Fibroblast of lung (primary cell): ENCODE measurements around the gene KLHL3. TPM values are rescaled to one million over a fixed set of nuclear protein-coding genes. Genes with fewer than 3 reads are reported as not detected.

Experiments
- DNase-seq, 2 donors: peaks; one replicate each; pipeline versions ENCODE4 v3.0.0 to v3.0.0-alpha.2; 2010; ENCODE audit warnings: low read depth in 2 of 2
- H2AFZ ChIP-seq: 2 replicates; pipeline ENCODE4 v1.5.1; 2012; ENCODE audit warnings: low read length, control low read depth, inconsistent platforms
- H3K27ac ChIP-seq: 2 replicates; pipeline ENCODE4 v1.5.1; 2011; ENCODE audit warnings: low read length, control low read depth; ENCODE audit not compliant: insufficient read depth
- H3K27me3 ChIP-seq: 2 replicates; pipeline ENCODE4 v1.5.1; 2011; ENCODE audit warnings: mild to moderate bottlenecking, low read length; ENCODE audit not compliant: control insufficient read depth, insufficient read depth
- H3K36me3 ChIP-seq: 2 replicates; pipeline ENCODE4 v1.5.1; 2011; ENCODE audit warnings: low read length; ENCODE audit not compliant: control insufficient read depth, insufficient read depth
- H3K4me1 ChIP-seq: 2 replicates; pipeline ENCODE4 v1.5.1; 2011; ENCODE audit warnings: low read length; ENCODE audit not compliant: control insufficient read depth, insufficient read depth; ENCODE audit errors: extremely low read depth
- H3K4me2 ChIP-seq: 2 replicates; pipeline ENCODE4 v1.5.1; 2011; ENCODE audit warnings: low read length, control low read depth; ENCODE audit not compliant: insufficient read depth; ENCODE audit errors: extremely low read depth
- H3K4me3 ChIP-seq, 4 experiments: fragments of 200-600 bp in 1 of 4; sonication (generic) in 1 of 4; replicated peaks in 1 of 4; 2 replicates each; pipeline ENCODE4 v1.5.1; 2011 to 2016; ENCODE audit warnings: low read length in 4 of 4, low read depth in 3 of 4, mild to moderate bottlenecking in 3 of 4, control low read depth in 2 of 4, inconsistent platforms in 1 of 4, mixed read lengths in 1 of 4; ENCODE audit not compliant: insufficient read depth in 1 of 4; ENCODE audit errors: control extremely low read depth in 1 of 4
- H3K79me2 ChIP-seq: 2 replicates; pipeline ENCODE4 v1.5.1; 2012; ENCODE audit warnings: mild to moderate bottlenecking, low read length, inconsistent platforms; ENCODE audit not compliant: control insufficient read depth, insufficient read depth
- H3K9ac ChIP-seq: 2 replicates; pipeline ENCODE4 v1.5.1; 2011; ENCODE audit warnings: mild to moderate bottlenecking, low read length, control low read depth; ENCODE audit not compliant: insufficient read depth
- H3K9me3 ChIP-seq: 2 replicates; pipeline ENCODE4 v1.5.1; 2012; ENCODE audit warnings: low read depth, low read length; ENCODE audit not compliant: control insufficient read depth, insufficient read depth
- H4K20me1 ChIP-seq: 2 replicates; pipeline ENCODE4 v1.5.1; 2011; ENCODE audit warnings: low read length; ENCODE audit not compliant: control insufficient read depth, insufficient read depth; ENCODE audit errors: extremely low read depth
- EZH2 ChIP-seq: IDR thresholded peaks from 2 replicates; pipeline ENCODE4 v1.5.1; 2012; ENCODE audit warnings: low read length, control low read depth, mild to moderate bottlenecking; ENCODE audit errors: missing control alignments
- polyA plus RNA-seq, 2 donors: library from polyadenylated mRNA; depleted of rRNA in 1 of 2; stranded (reverse) in 1 of 2; unstranded in 1 of 2; fragments of >200 nt; gene quantifications; 2 replicates each; pipeline ENCODE4 v1.2.1, GENCODE V29; 2011 to 2012; ENCODE audit warnings: missing spikeins in 1 of 2
- total RNA-seq: library from RNA; depleted of rRNA; stranded (reverse); fragments of >200 nt; gene quantifications from 2 replicates; pipeline ENCODE4 v1.2.1, GENCODE V29; 2014
- TF ChIP-seq, protein P1 (sequence below), 2 donors: IDR thresholded peaks in 1 of 2; conservative IDR thresholded peaks in 1 of 2; 1 replicate in 1 of 2; 2 replicates in 1 of 2; pipeline ENCODE4 v1.5.1; 2011 to 2012; ENCODE audit warnings: low read length in 2 of 2, control low read depth in 1 of 2, inconsistent platforms in 1 of 2, low read depth in 1 of 2, mild to moderate bottlenecking in 1 of 2

Gene KLHL3
- total and polyA plus RNA-seq, 2 donors (not counting 1 experiment from before 2014, with no cell fraction given), result 0.60 to 2.3 TPM

- no peak for DNase-seq
These were observed 104.4 kb downstream of the KLHL3 start for GRCh38 chr5:137631453-137631852.

DNA sequence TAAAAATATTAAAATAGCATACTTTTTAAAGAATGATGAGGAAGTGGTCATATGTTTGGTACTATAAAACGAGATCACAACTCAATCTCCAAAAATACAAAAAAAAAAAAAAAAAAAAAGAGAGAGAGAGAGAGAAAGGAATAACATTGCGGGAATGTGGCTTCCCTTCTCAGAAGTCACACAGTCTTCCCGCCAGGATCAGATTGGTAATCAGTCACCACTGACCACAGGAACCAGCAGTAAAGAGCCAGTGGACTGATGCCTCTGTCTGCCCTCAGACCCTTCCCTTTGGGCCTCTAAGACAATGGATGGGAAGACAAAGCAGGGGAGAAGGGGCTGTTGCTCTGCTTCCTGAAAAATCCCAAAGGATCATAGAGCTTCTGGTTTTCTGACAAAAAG is 104.9 kb downstream of the KLHL3 start:
- Histone ChIP-seq H3K27me3 (no peaks in the 10 kb centered on the region), H3K27ac (no peak overlapping the region), H4K20me1 (no peaks in the 10 kb centered on the region), H3K4me2 (no peak overlapping the region), H3K4me3 (no peak overlapping the region), H2AFZ (no peak overlapping the region), H3K79me2 (no peaks in the 10 kb centered on the region), H3K9me3 (no peaks in the 10 kb centered on the region), H3K4me1 (no peaks in the 10 kb centered on the region), H3K9ac (no peak overlapping the region), H3K36me3 (no peaks in the 10 kb centered on the region)
- DNase-seq, result peak in 1 of 2 donors; percentile 68
- TF ChIP-seq EZH2, result no peak
- TF ChIP-seq, protein P1, sequence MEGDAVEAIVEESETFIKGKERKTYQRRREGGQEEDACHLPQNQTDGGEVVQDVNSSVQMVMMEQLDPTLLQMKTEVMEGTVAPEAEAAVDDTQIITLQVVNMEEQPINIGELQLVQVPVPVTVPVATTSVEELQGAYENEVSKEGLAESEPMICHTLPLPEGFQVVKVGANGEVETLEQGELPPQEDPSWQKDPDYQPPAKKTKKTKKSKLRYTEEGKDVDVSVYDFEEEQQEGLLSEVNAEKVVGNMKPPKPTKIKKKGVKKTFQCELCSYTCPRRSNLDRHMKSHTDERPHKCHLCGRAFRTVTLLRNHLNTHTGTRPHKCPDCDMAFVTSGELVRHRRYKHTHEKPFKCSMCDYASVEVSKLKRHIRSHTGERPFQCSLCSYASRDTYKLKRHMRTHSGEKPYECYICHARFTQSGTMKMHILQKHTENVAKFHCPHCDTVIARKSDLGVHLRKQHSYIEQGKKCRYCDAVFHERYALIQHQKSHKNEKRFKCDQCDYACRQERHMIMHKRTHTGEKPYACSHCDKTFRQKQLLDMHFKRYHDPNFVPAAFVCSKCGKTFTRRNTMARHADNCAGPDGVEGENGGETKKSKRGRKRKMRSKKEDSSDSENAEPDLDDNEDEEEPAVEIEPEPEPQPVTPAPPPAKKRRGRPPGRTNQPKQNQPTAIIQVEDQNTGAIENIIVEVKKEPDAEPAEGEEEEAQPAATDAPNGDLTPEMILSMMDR (conservative IDR thresholded peaks at IDR 0.05 in 1 of 2, IDR thresholded peaks at IDR 0.05 in 1 of 2; ENCODE audit: low read depth in 1 of 2, low read length in 2 of 2), result no peak

More at GRCh38 chr5:137631453-137631852, 104.4 kb downstream of the KLHL3 start:
- no peak overlapping the region for H3K27ac ChIP-seq
- H3K4me2 ChIP-seq, result no peak overlapping the region
- no peak overlapping the region for H2AFZ ChIP-seq
- H3K79me2 ChIP-seq, result no peaks in the 10 kb centered on the region
- H3K9ac ChIP-seq, result no peak overlapping the region
- no peaks in the 10 kb centered on the region for H3K36me3 ChIP-seq
- H3K4me3 ChIP-seq, result no peak overlapping the region
- TF ChIP-seq, protein P1 (conservative IDR thresholded peaks at IDR 0.05 in 1 of 2, IDR thresholded peaks at IDR 0.05 in 1 of 2; ENCODE audit: low read depth in 1 of 2, low read length in 2 of 2), result no peak
- TF ChIP-seq EZH2, result no peak
- H3K9me3 ChIP-seq, result no peaks in the 10 kb centered on the region
- no peaks in the 10 kb centered on the region for H3K27me3 ChIP-seq
- no peaks in the 10 kb centered on the region for H3K4me1 ChIP-seq
- no peaks in the 10 kb centered on the region for H4K20me1 ChIP-seq

DNA sequence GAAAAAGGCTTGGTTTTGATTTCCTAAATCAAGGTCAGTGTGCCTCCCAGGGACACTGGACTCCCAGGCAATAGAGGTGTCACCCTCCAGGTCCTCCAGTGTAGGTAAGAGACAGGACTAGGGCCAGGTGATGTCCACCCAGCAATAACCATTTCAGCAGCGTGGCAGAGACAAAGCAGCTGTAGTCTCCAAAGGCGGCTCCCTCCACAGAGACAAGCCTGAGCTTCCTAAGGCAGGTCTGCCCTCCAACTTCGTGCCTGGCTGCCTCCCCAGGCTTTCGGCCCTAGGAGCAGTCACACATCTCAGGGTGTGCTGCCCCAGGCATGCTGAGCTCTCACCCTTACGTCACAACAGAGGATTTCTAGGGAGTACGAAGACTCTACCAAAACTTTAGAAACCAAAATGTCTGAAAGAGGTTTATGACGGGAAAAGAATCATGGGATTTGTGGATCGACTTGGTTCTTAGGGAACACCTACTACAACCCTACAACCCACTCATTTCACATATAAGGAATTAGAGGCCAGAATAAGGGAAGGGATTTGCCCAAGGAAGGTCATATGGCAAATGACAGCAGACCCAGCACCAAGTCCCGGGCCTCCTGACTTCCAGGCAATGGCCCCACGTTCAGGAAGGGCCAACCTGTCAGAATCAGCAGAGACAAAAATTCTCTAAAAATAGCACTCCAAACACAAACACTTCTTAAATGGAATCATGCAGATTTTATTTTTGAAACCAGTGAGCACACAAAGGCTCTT is 105.5 kb downstream of the KLHL3 start:
- Histone ChIP-seq H3K27me3 (no peaks in the 10 kb centered on the region), H4K20me1 (no peaks in the 10 kb centered on the region), H3K9me3 (no peaks in the 10 kb centered on the region), H3K4me2 (no peak overlapping the region), H3K4me3 (no peak overlapping the region), H3K4me1 (no peaks in the 10 kb centered on the region), H3K9ac (no peak overlapping the region), H3K79me2 (no peaks in the 10 kb centered on the region), H2AFZ (no peak overlapping the region), H3K36me3 (no peaks in the 10 kb centered on the region), H3K27ac (no peak overlapping the region)
- TF ChIP-seq, protein P1 (conservative IDR thresholded peaks at IDR 0.05 in 1 of 2, IDR thresholded peaks at IDR 0.05 in 1 of 2; ENCODE audit: low read depth in 1 of 2, low read length in 2 of 2), result no peak
- no peak for TF ChIP-seq EZH2
- no peak for DNase-seq
